GM12872 (cell line): ENCODE measurements around the gene GPRIN1.

Experiments
- TF ChIP-seq, protein P1 (sequence below): IDR thresholded peaks from 3 replicates; pipeline ENCODE4 v1.5.1; 2011; ENCODE audit warnings: low read depth, mild to moderate bottlenecking, low read length, moderate library complexity; ENCODE audit not compliant: insufficient read depth

The GPRIN1 gene

DNA sequence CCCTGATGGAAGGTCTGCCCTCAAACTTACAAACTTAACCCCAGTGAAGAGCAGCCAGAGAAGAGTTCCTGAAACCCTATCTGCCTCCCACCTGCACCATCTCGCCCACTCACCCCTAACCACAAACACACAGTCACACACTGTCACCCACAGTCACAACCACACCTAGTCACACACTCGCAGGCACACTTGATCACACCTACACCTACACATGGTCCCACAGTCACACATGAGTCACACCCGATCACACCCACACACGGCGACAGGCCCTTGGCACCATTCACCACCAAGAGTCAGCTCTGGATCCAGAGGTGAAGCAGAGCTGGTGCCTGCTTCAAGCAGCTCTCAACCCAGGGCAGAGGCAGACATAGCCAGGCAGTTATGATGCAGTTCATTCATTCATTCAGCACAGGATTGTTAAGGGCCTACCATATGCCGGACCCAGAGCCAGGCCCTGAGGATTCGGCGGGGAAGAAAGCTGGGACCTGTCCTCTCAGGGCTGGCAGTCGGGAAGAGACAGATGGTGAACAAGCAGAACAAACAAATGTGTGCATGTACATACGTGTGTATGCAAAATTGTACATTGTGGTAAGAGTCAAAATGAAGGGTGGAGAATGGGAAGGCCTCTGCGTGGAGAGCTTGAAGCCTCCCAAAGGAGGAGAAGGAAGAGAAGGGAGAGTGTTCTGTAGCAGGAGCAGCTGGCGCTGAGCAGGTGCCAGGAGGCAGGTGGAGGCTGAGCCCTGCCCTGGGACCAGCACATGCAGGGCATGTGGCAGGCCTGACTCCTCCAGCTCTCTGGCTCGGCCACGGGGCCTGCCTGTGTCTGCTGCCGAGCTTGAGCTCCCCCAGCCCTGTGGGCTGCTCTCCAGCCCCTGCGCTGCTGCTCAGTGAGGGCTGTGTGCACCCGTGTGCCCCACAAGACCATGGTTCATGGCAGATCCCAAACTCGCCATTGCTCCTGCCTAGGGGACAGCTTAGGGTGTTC lies 43.7 kb upstream of the GPRIN1 start:
- TF ChIP-seq, protein P1, sequence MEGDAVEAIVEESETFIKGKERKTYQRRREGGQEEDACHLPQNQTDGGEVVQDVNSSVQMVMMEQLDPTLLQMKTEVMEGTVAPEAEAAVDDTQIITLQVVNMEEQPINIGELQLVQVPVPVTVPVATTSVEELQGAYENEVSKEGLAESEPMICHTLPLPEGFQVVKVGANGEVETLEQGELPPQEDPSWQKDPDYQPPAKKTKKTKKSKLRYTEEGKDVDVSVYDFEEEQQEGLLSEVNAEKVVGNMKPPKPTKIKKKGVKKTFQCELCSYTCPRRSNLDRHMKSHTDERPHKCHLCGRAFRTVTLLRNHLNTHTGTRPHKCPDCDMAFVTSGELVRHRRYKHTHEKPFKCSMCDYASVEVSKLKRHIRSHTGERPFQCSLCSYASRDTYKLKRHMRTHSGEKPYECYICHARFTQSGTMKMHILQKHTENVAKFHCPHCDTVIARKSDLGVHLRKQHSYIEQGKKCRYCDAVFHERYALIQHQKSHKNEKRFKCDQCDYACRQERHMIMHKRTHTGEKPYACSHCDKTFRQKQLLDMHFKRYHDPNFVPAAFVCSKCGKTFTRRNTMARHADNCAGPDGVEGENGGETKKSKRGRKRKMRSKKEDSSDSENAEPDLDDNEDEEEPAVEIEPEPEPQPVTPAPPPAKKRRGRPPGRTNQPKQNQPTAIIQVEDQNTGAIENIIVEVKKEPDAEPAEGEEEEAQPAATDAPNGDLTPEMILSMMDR: no peak

DNA sequence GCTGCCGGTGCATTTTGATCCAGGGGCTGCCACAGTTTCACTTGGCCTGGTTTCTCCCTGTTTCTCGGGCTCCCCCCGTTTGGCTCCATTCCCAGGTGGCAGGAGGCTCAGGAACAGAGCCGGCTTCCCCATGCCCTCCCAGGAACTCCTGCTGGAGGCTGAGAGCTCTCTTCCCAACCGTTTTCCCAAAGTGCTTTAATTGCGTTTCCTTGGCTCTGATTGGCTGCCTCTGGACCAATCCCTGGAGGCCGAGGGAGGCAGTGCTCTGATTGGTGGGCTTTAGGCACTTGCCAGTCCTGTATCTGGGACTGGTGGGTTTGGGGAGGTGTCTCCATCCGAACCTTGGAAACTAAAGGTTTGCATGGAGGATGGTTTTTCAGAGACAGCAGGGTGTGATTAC lies 42.2 kb upstream of the GPRIN1 start:
- TF ChIP-seq, protein P1: no peak

DNA sequence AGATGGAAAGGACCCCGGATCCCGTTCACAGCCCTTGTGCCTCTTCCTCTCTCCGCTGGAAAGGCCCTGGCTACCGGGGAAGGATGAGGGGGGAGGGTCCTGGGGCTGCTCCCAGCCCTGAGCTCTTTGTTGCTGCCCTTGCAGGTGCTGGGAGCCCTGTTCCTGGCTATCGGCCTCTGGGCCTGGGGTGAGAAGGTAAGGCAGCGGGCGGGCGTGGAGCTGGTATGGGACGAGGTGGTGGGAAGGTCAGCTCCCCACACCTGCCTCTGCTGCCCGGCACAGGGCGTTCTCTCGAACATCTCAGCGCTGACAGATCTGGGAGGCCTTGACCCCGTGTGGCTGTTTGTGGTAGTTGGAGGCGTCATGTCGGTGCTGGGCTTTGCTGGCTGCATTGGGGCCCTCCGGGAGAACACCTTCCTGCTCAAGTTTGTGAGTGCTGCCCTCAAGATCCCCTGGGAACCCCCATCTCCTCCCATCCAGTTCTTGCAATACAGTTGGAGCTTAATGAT lies 41.6 kb upstream of the GPRIN1 start:
- TF ChIP-seq, protein P1: 0 out of 3 replicates have a peak, but pooled peaks have one; percentile 5

DNA sequence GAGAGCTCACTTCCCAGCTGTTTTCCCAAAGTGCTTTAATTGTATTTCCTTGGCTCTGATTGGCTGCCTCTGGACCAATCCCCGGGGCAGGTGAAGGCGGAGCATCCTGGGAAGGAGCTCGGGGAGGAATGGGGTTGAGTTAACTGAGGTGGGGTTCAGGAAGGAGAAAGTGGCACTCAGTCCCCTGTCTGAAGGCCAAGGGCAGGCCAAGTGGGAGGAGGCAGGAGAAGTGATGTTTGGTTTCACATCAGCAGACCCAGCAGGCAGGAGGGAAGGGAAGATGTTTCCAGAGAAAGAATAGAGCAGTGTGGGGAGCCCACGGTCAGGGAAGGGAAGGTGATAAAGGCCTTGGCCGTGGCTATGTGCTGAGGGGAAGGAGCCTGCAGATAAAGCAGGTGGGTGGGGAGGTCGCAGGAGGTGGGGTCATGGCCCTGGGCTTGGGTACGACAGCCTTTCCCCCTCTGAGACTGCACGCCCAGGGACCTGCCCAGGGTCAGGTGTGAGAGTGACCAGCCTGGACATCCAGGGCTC lies 40.5 kb upstream of the GPRIN1 start:
- TF ChIP-seq, protein P1: no peak

DNA sequence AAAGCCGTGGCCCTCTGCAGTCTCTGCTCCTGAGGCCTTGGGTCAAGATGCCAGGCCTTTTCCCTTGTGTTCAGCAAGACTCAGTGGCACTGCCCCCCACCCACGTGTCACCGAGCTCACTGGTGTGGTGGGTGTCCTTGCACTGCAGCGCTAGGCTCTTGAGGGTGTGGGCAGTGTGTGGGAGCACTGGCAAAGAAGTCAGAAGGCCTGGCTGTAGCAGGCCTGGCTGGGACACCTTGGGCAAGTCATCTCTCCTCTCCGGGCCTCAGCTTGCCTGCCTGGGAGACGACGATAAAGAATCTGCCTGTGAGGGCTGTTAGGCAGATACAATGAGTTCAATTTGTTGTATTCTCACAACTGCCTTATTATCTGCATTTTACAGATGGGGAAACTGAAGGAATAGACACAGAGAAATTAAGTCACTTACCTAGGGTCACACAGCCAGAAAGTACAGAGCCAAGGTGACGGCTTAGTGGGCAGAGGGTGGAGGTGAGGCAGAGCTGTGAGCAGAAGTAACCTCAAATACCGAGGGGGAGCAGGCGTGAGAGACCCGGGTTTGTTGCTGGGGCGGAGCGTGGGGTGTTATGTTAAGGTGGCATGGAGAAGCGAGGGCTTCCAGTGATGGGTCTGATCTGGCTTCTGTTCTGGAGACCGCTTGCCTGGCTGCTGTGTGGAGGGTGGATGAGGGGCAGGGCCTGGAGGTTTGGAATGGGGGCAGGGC lies 38.7 kb upstream of the GPRIN1 start:
- TF ChIP-seq, protein P1: no peak

DNA sequence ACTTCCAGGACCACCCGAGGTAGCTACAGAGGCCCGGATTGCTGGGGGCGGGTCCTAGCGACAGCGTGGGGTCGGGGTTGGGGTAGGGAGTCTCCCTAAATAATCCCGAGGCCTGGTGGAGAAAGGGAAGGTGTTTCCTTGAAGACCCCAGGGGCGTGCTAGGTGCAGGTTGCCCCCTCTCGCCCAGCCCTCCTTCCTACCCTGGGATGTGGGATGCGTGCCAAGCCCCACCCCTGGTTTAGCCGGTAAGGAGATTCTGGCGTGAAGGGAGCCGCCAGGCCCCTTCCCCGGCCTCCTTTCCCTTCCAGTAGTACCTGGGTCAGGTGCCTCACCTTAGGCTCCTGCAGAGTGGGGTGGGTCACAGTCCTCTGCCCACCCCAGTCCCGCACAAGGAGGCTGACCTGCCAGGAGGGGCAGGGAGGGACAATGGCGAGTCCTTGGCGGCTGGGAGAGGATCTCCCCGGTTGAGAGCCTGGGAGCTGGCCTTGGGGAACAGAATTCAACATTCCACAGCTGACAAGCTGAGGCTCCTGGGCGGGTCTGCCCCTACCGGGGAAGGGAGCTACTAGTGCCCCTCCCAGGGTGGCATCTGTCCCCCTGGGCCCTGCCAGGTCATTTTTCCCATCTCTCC lies 38.0 kb upstream of the GPRIN1 start:
- TF ChIP-seq, protein P1: no peak
